CD4-positive, alpha-beta T cell treated with Interleukin-12 subunit alpha and Interleukin-12 subunit beta, for 1 hour (primary cell): ENCODE measurements around the gene KAT8.

Experiments used
- DNase-seq: peaks from one replicate; pipeline ENCODE4 v3.0.0-alpha.2; 2020

The KAT8 gene

GRCh38 chr16:31108794-31109558, 8.5 kb upstream of the KAT8 start:
- DNase-seq, result no peak

- no peak for DNase-seq
Measured at GRCh38 chr16:31109622-31110021, 7.8 kb upstream of the KAT8 start.

DNA sequence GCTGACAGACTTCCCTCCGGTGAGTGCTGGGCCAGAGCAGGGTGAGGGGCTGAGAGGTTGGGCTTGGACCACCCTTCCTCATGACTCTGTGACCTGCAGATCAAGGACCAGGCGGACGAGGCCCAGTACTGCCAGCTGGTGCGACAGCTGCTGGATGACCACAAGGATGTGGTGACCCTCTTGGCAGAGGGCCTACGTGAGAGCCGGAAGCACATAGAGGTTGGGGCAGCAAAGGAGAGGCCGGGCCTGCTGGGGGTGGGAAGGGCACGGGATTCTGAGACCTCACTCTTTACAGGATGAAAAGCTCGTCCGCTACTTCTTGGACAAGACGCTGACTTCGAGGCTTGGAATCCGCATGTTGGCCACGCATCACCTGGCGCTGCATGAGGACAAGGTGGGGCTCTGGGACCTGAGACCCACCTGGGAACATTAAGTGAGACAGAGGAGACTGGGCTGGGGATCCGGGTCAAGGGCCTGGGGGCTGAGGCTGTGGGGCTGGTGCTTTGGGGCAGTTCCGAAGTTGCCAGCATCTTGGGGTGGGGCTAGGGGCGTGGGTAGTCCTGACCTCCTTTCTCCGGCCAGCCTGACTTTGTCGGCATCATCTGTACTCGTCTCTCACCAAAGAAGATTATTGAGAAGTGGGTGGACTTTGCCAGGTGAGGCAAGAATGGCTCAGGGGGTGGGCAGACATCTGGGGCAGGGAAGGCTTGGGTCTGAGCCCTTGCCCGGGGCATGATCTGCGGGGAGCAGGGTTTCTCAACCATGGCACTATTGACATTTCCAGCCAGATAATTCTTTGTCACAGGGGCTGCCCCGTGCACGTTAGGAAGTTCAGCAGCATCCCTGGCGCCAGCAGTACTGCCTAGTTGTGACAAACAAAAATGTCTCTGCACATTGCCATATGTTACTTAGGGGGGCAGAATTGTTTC, 7.1 kb upstream of the KAT8 start:
- no peak for DNase-seq

DNA sequence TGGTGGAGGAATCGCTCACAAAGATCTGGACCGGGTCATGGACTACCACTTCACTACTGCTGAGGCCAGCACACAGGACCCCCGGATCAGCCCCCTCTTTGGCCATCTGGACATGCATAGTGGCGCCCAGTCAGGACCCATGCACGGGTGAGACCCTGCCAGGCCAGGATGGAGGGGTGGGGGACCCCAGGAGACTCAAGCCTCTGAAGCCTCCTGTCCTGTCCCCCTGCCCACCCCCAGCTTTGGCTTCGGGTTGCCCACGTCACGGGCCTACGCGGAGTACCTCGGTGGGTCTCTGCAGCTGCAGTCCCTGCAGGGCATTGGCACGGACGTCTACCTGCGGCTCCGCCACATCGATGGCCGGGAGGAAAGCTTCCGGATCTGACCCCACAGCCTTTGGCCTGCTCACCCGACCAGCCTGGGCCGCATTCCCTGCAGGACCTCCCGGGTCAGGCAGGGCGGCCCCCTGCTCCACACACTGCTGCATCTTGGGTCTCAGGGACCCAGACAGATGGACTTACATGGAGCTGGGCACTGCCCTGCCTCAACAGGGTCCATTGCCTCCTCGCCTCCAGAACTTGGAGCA, 5.5 kb upstream of the KAT8 start:
- DNase-seq, result no peak

DNA sequence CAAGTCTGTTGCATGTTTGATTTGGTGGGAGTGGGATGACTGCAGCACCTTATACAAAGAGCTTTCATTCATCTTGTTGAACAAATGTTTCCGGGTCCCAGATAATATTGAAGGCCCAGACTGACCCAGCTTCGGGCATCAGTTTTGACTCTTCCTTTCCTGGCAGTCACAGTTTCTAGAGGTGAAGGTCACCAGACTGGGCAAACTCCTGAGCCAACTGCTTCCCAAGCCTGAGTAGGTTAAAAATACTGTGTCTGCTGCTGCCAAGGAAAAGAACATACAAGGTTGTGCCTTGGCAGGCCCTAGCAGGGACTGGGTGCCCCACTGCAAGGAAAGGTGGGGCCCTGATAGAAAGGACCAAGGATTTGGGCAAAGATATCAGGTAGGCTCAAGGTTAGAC, 4.8 kb upstream of the KAT8 start:
- DNase-seq, result no peak

DNA sequence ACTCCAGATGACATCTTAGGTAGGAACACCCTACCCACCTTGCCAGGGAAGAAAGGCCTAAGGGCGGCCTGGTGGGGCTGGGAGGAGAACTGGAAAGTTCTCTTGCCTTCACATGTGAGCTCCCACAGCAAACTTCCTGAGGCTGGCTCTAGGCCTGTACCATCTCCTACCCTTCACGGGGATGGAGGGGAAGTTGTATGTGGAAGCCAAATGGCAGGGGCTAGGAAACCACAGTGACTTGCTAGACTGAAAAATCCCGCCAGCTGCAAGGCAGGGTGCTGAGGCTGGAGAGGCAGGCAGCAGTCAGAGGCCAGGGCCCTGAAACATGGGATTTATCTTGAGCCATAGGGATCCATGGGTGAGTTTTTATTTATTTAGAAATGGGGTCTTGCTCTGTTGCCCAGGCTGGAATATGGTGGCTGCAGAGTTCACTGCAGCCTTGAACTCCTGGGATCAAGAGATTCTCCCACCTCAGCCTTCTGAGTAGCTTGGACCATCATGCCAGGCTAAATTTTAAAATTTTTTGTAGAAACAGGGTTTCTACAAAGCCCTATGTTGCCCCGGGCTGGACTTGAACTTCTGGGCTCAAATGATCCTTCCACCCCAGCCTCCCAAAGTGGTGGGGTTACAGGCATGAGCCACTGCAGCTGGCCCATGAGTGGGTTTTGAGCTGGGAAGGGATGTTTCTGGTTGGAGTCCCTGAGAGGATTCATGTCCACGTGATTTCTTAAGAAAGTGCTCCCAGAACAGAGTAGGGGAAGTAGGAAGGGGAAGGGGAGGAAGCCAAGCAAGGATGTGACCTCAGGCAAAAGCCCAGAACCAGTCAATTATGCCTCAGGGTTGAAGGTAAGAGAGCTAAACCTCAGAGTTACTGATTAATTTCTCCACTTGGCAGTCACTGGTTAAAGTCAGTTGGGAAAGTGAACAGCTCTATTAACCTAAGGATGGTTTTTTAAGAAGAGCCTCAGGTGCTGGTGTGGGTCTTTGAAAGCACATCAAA, 4.0 kb upstream of the KAT8 start:
- DNase-seq, result no peak

GRCh38 chr16:31114468-31114867, 3.0 kb upstream of the KAT8 start:
- no peak for DNase-seq

DNA sequence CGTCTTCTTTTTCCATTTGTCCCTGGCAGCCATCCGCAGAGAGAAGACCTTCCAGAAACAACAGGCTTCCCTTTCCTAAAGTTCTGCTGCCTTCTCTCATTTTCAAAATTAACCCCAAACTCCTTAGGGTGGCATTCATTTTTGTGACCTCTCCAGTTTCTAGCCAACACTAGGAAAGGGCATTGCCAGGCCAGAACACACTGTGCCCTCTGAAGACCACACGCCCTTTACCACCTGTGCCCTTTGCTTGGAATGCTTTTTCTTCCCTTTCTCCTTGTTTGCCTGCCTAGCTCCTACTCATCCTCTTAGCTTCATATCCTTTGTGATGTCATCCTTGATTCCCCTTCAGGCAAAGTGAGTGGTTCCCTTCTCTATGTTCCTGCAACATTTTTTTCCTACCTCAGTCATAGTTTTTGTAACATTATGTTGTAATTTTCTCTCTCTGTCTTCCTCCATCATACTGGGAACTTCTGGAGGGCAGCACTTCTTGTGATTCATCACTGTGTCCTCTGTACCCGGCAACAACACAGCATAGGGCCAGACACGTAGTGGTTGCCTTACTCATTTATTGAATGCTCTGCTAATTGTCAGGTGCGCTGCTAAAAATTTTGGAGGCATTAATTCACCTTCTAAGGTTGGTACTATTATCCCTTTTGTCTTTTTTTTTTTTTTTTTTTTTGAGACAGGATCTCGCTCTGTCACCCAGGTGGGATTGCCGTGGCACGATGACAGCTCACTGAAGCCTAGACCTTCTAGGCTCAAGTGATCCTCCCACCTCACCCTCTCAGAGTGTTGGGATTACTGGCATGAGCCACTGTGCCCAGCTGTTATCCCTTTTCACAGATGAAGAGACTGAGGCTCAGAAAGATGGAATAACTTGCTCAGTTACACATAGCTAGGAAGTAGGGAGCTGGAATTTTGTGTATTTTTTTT, 1.0 kb downstream of the KAT8 start:
- no peak for DNase-seq

- no peak for DNase-seq
Measured at GRCh38 chr16:31120129-31120528, 2.7 kb downstream of the KAT8 start.

GRCh38 chr16:31125844-31126243, 8.4 kb downstream of the KAT8 start:
- no peak for DNase-seq

- no peak for DNase-seq
Measured at GRCh38 chr16:31127182-31127581, 9.7 kb downstream of the KAT8 start.

GRCh38 chr16:31128711-31129567, 11.5 kb downstream of the KAT8 start:
- peak; percentile 24 for DNase-seq

- DNase-seq, result no peak
Measured at GRCh38 chr16:31129568-31130335, 12.3 kb downstream of the KAT8 start.

DNA sequence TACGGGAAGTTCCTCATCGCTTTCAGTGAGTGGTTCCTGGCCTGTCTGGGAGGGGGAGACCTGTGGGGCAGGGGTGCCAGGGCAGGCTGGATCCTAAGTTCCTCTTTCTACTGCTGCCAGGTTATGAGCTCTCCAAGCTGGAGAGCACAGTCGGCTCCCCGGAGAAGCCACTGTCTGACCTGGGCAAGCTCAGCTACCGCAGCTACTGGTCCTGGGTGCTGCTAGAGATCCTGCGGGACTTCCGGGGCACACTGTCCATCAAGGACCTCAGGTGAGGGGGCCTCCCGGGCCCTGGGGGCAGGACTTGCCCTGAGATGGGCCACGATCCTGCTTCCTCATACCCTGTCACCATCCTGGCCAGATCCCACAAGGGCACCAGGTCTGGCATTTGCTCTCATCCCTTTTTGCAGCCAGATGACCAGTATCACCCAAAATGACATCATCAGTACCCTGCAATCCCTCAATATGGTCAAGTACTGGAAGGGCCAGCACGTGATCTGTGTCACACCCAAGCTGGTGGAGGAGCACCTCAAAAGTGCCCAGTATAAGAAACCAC, 12.9 kb downstream of the KAT8 start:
- DNase-seq, result no peak

GRCh38 chr16:31130899-31131298, 13.4 kb downstream of the KAT8 start:
- DNase-seq, result no peak

DNA sequence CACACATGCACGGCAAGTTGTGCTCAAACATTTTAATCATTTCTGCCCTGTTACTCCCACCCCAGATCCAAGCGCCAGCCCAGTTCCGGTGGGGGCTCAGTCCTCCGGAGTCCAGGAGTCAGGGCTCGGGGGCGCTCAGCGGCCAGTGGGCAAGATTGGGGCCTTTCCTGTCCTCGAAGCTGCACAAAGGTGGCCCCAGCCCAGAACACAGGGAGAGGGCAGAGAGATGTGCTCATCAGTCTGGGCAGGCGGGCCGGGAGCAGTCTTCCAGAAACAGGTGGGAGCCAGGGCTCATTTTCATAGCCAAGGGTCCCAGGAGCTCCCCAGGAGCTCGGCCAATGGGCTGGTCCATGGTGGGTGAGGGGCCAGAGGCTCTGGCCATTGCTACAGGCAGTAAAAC, 14.0 kb downstream of the KAT8 start:
- DNase-seq, result no peak

DNA sequence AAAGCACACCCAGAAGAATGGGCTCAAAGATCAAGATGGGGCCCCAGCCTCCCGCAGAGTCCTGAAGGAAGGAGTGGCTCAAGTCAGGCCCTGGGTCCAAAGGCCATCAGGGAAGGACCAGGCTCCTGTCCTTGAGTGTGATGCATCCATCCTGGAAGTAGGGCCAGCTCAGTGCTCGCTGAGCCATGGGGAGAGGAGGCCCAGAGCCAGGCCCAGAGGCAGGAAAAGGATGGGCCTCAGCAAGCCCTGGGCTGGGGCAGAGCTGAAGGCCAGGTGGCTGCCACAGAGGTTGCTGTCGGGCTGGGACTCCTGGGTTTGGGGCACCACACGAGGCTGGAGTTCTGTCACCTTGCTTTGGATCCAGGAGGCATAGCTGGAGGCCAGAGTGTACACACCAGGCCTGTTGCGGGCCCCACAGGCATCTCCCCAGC, 14.4 kb downstream of the KAT8 start:
- DNase-seq, result no peak

- no peak for DNase-seq
Measured at GRCh38 chr16:31132303-31132979, 15.0 kb downstream of the KAT8 start.
